HepG2 (cell line): ENCODE data around the gene GNRH2. TPM values are rescaled to one million over a fixed set of nuclear protein-coding genes. Genes with fewer than 3 reads are reported as not detected.

Experiments used
- ATAC-seq: fragments of 200-7000 bp; cut with Tn5 transposase; 3 replicates; pipeline ENCODE4 v1.9.1; 2020; ENCODE audit warnings: mild to moderate bottlenecking, moderate library complexity
- BruUV-seq: library from RNA; stranded (reverse); fragments of 400-500 nt; replicated peaks from 2 replicates; lab custom pipeline; 2021; lab: Mats Ljungman, UMichigan
- CTCF ChIA-PET: fragments of 300-600 bp; formaldehyde crosslinking; extraction: SDS; loops from one replicate; lab custom pipeline; 2021; ENCODE audit warnings: low total read pairs, inconsistent platforms, low intra/inter-chr PET ratio; lab: Yijun Ruan, JAX
- POLR2A ChIA-PET: fragments of 350-600 bp; sonication (Branson Sonifier 250); formaldehyde crosslinking; loops from one replicate; lab custom pipeline; 2020; ENCODE audit warnings: antibody characterized with exemption, inconsistent platforms; lab: Yijun Ruan, JAX
- DNase-seq: peaks from one replicate; pipeline ENCODE4 v3.0.0-alpha.2; 2015; ENCODE audit warnings: low spot score
- FAIRE-seq: peaks from 3 replicates; lab custom pipeline; 2011; peaks lifted over from hg19 to GRCh38; lab: Jason Lieb, UNC
- H2AFZ ChIP-seq: one replicate; pipeline ENCODE4 v1.6.1; 2011; ENCODE audit warnings: low read length, inconsistent platforms
- H3K27ac ChIP-seq: fragments of 300-600 bp; 3 replicates; pipeline ENCODE4 v1.8.0; 2011; ENCODE audit warnings: mixed run types, mild to moderate bottlenecking, mixed read lengths, low read length, inconsistent platforms; ENCODE audit not compliant: insufficient read depth; ENCODE audit errors: extremely low read length
- H3K27me3 ChIP-seq, 2 experiments: fragments of 200-600 bp in 1 of 2; 2 replicates in 1 of 2; 3 replicates in 1 of 2; pipeline versions ENCODE4 v1.6.0 to v1.8.0; 2011; ENCODE audit warnings: low read length in 2 of 2, mild to moderate bottlenecking in 2 of 2, moderate library complexity in 2 of 2, inconsistent platforms in 1 of 2; ENCODE audit not compliant: insufficient read depth in 2 of 2, control insufficient read depth in 1 of 2
- H3K36me3 ChIP-seq, 2 experiments: fragments of 200-600 bp in 1 of 2; replicated peaks in 1 of 2; 2 replicates in 1 of 2; 3 replicates in 1 of 2; pipeline versions ENCODE4 v1.5.1 to v1.8.0; 2011; ENCODE audit warnings: low read length in 2 of 2, inconsistent platforms in 1 of 2; ENCODE audit not compliant: insufficient read depth in 2 of 2, control insufficient read depth in 1 of 2
- H3K4me1 ChIP-seq: 2 replicates; pipeline ENCODE4 v1.5.1; 2012; ENCODE audit warnings: low read length, inconsistent platforms; ENCODE audit not compliant: insufficient read depth
- H3K4me2 ChIP-seq: 2 replicates; pipeline ENCODE4 v1.6.0; 2011; ENCODE audit warnings: low read depth, low read length, inconsistent platforms
- H3K4me3 ChIP-seq, 3 experiments: fragments of 200-600 bp in 1 of 3; sonication (generic), shearing (Covaris generic) in 1 of 3; replicated peaks in 1 of 3; 2 replicates each; pipeline ENCODE4 v1.5.1; 2011 to 2016; ENCODE audit warnings: low read length in 3 of 3, inconsistent platforms in 2 of 3, low read depth in 2 of 3, mild to moderate bottlenecking in 2 of 3, control low read depth in 1 of 3, mixed read lengths in 1 of 3; ENCODE audit not compliant: insufficient read depth in 1 of 3
- H3K79me2 ChIP-seq: one replicate; pipeline ENCODE4 v1.6.1; 2011; ENCODE audit warnings: low read length, inconsistent platforms; ENCODE audit not compliant: insufficient read depth
- H3K9ac ChIP-seq: 2 replicates; pipeline ENCODE4 v1.6.0; 2011; ENCODE audit warnings: mild to moderate bottlenecking, low read depth, low read length, inconsistent platforms; ENCODE audit not compliant: insufficient read depth
- H3K9me3 ChIP-seq: 2 replicates; pipeline ENCODE4 v1.5.1; 2012; ENCODE audit warnings: mild to moderate bottlenecking, low read length
- H4K20me1 ChIP-seq: 2 replicates; pipeline ENCODE4 v1.6.0; 2011; ENCODE audit warnings: inconsistent platforms, mild to moderate bottlenecking, low read length, moderate library complexity; ENCODE audit not compliant: insufficient read depth
- ELF1 ChIP-seq: sonication (generic); formaldehyde crosslinking; IDR thresholded peaks from 2 replicates; pipeline ENCODE4 v1.4.0; 2020; ENCODE audit warnings: missing genetic modification reagents
- GABPA ChIP-seq, 2 experiments: IDR thresholded peaks; 2 replicates each; pipeline ENCODE4 v1.6.1; 2011 to 2016; ENCODE audit warnings: low read depth in 2 of 2, low read length in 1 of 2, missing biosample characterization in 1 of 2, missing genetic modification characterization in 1 of 2
- HOXD1 ChIP-seq: sonication (generic); formaldehyde crosslinking; IDR thresholded peaks from 2 replicates; pipeline ENCODE4 v1.5.0; 2020; ENCODE audit warnings: missing genetic modification reagents
- KLF6 ChIP-seq: IDR thresholded peaks from 2 replicates; pipeline ENCODE4 v1.8.0; 2016; ENCODE audit warnings: missing biosample characterization, missing genetic modification reagents
- MED13 ChIP-seq: sonication (generic); formaldehyde crosslinking; IDR thresholded peaks from 2 replicates; pipeline ENCODE4 v1.5.0; 2020; ENCODE audit warnings: missing genetic modification reagents
- NPAS2 ChIP-seq: sonication (generic); formaldehyde crosslinking; IDR thresholded peaks from 2 replicates; pipeline ENCODE4 v1.8.0; 2022; ENCODE audit warnings: mild to moderate bottlenecking, missing genetic modification reagents, borderline replicate concordance
- NR2C2 ChIP-seq: sonication (generic); formaldehyde crosslinking; IDR thresholded peaks from 2 replicates; pipeline ENCODE4 v1.4.0; 2020; ENCODE audit warnings: missing genetic modification reagents, mild to moderate bottlenecking, moderate library complexity, borderline replicate concordance
- SRSF1 ChIP-seq: fragments of 200-400 bp; formaldehyde crosslinking; optimal IDR thresholded peaks from 2 replicates; pipeline ENCODE3; 2017; ENCODE audit warnings: mild to moderate bottlenecking, low read depth, low read length, moderate library complexity
- TARDBP ChIP-seq: sonication (generic); formaldehyde crosslinking; IDR thresholded peaks from 2 replicates; pipeline ENCODE4 v1.8.0; 2022; ENCODE audit warnings: mild to moderate bottlenecking, missing genetic modification reagents
- THAP11 ChIP-seq: IDR thresholded peaks from 2 replicates; pipeline ENCODE4 v1.6.1; 2016; ENCODE audit warnings: missing biosample characterization, missing genetic modification reagents
- ZNF709 ChIP-seq: sonication (generic); formaldehyde crosslinking; IDR thresholded peaks from 2 replicates; pipeline ENCODE4 v1.5.0; 2020; ENCODE audit warnings: mild to moderate bottlenecking, missing genetic modification reagents
- WGBS: methylation state at CpG from one replicate; pipeline ENCODE4 v1.1.6; 2017; ENCODE audit warnings: low lambda C conversion rate; 5-methylcytosine and 5-hydroxymethylcytosine counted together
- in situ Hi-C: cut with HindIII; loops from 2 replicates; pipeline ENCODE4 v1.10.0; 2017; ENCODE audit warnings: low pct_unique_long_range_greater_than_20kb; ENCODE audit not compliant: extremely low pct_ligation_motif_present
- intact Hi-C: fragments of 100-400 bp; cut with micrococcal nuclease; formaldehyde crosslinking; loops from one replicate; pipeline ENCODE4 v1.10.0; 2022; ENCODE audit not compliant: unreplicated experiment
- polyA plus RNA-seq, 8 experiments: library from polyadenylated mRNA; depleted of rRNA in 3 of 8; stranded (reverse) in 7 of 8; unstranded in 1 of 8; fragments of >200 nt; fragmentation: Illumina TruSeq in 4 of 8; extraction: Trizol in 4 of 8; gene quantifications; 2 replicates each; pipeline versions ENCODE4 v1.2.1 to v1.2.3, GENCODE V29; 2011 to 2016; ENCODE audit warnings: low read depth in 4 of 8, missing spikeins in 1 of 8, mixed read lengths in 1 of 8; ENCODE audit not compliant: insufficient read depth in 1 of 8
- total RNA-seq, 5 experiments: library from RNA; depleted of rRNA; stranded (reverse); fragments of >200 nt; fragmentation: Illumina TruSeq; extraction: Trizol; gene quantifications; 2 replicates each; pipeline ENCODE4 v1.2.3, GENCODE V29; 2016; ENCODE audit warnings: low read depth in 1 of 5
- TF ChIP-seq, protein P1 (sequence below): sonication (generic); formaldehyde crosslinking; IDR thresholded peaks from 2 replicates; pipeline ENCODE4 v1.4.0; 2020; ENCODE audit warnings: missing genetic modification reagents, mild to moderate bottlenecking, borderline replicate concordance
- TF ChIP-seq, protein P2 (sequence below): IDR thresholded peaks from 2 replicates; pipeline ENCODE4 v1.6.1; 2016; ENCODE audit warnings: missing genetic modification reagents, missing compliant biosample characterization
- TF ChIP-seq, protein P3 (sequence below): sonication (generic); formaldehyde crosslinking; IDR thresholded peaks from 2 replicates; pipeline ENCODE4 v1.4.0; 2020; ENCODE audit warnings: missing genetic modification reagents

GNRH2 gene
- total and polyA plus RNA-seq, 2 of the 13 experiments (the other 11 are each of a cell fraction or from before 2014, with no cell fraction given) = 0.28 TPM; not detected in 1

DNA sequence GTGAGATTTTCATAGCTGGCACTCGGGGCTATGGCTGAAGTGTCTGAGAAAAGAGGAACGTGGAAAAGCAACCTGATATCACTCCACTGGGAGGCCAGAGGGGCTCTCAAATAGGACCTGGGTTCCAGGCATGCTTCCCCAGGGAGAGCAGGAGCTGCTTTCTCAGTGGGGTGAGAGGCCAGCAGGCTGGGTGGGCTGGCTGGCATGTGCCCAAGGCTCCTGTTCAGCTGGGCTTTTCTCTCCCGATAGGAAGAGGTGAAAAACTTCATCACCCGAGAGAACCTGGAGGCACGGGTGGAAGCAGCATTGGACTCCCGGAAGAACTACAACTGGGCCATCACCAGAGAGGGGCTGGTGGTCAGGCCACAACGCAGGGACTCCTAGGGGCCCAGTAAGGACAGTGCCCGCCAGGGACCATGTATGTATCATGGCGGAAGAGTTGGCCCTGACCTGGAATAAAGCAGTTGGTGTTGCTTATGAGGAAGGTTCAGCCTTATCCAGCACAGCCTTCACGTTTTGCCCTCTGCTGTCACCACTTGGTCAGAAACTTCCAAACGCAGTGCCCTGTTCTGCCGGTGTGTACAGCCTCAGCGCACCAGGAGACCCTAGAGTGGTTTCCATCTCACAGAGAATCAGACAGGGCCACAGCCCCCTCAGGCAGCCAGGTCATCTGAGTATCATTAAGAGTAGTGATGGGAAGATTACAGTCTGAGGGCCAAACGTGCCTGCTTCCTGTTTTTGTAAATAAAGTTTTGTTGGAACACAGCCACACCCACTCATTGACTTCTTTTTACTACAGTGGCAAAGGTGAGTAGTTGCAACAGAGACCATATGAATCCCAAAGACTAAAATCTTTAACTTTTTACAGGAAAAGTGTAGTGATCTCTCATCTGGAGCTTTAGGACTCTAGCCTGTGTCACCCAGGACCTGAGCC, 4.3 kb downstream of the GNRH2 start (continued):
- no peak for TF ChIP-seq KLF6
- TF ChIP-seq GABPA (IDR thresholded peaks at IDR 0.05; ENCODE audit: low read depth, low read length) = no peak
- no peak for TF ChIP-seq GABPA (CRISPR knock-in tag; IDR thresholded peaks at IDR 0.05; ENCODE audit: low read depth)
- TF ChIP-seq, protein P1, sequence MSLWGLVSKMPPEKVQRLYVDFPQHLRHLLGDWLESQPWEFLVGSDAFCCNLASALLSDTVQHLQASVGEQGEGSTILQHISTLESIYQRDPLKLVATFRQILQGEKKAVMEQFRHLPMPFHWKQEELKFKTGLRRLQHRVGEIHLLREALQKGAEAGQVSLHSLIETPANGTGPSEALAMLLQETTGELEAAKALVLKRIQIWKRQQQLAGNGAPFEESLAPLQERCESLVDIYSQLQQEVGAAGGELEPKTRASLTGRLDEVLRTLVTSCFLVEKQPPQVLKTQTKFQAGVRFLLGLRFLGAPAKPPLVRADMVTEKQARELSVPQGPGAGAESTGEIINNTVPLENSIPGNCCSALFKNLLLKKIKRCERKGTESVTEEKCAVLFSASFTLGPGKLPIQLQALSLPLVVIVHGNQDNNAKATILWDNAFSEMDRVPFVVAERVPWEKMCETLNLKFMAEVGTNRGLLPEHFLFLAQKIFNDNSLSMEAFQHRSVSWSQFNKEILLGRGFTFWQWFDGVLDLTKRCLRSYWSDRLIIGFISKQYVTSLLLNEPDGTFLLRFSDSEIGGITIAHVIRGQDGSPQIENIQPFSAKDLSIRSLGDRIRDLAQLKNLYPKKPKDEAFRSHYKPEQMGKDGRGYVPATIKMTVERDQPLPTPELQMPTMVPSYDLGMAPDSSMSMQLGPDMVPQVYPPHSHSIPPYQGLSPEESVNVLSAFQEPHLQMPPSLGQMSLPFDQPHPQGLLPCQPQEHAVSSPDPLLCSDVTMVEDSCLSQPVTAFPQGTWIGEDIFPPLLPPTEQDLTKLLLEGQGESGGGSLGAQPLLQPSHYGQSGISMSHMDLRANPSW = 0 out of 2 replicates have a peak, but pooled peaks have one; percentile 1
- peak; percentile 39 for TF ChIP-seq SRSF1
- no peak for TF ChIP-seq MED13
- TF ChIP-seq ELF1 (CRISPR knock-in tag) = 0 out of 2 replicates have a peak, but pooled peaks have one; percentile 41
- TF ChIP-seq THAP11 (CRISPR knock-in tag) = peak; percentile 54
- TF ChIP-seq, all 625 proteins: peak for 21

DNA sequence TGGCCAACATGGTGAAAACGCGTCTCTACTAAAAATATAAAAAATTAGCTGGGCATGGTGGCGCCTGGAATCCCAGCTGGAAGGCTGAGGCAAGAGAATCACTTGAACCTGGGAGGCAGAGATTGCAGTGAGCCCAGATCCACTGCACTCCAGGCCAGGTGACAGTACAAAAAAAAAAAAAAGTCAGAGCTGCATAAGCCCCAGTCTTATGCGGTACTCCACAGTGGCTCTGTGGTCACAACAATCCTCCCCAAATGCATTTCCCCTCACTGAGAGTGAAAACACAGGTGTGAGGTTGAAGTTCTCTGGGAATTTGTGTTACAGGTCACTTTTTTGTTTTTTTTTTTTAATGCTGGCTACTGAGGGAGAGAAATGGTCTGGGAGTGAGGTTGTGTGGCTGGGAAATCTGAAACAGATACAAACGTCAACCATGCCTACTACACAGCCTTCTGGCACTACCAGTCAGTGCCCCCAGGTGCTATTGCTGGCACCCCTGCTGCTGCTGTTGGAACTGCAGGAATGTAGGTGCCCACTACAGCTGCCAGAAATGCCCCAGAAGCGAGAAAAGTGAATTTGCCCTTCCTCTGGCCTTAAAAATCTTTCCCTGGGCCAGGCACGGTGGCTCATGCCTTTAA, 8.1 kb downstream of the GNRH2 start:
- POLR2A ChIA-PET = interaction anchor here (1.8 kb wide), 1 partner anchor 32 kb away, joined by 5 read pairs; no protein-coding TSS in a partner anchor
- no TSS peak for BruUV-seq
- no peak for FAIRE-seq
- Histone ChIP-seq H3K4me1 (peaks cover 42% of the 10 kb centered on the region), H3K9ac (no peak overlapping the region), H3K36me3 (peaks cover 18 to 29% of the 10 kb centered on the region in 2 experiments), H3K27ac (peak overlapping the region; percentile 2), H2AFZ (no peak overlapping the region), H4K20me1 (no peaks in the 10 kb centered on the region), H3K9me3 (no peaks in the 10 kb centered on the region), H3K4me3 (no peak overlapping the region), H3K79me2 (peaks cover 14% of the 10 kb centered on the region), H3K27me3 (no peaks in the 10 kb centered on the region; a peak in 1 of 5 replicates), H3K4me2 (no peak overlapping the region)
- intact Hi-C loops = loop anchor here (5.0 kb wide), 1 partner anchor 121 kb away; the partner anchor contains the start of gene LZTS3
- in situ Hi-C loops = loop anchor here (10.0 kb wide), 1 partner anchor 63 kb away; no protein-coding TSS in a partner anchor
- CTCF ChIA-PET = interaction anchor here (4.7 kb wide), 1 partner anchor 25 kb away, joined by 61 read pairs; no protein-coding TSS in a partner anchor
- 69% methylated on average over 7 of the region's 7 CpGs for WGBS
- peak; percentile 62 for ATAC-seq
- DNase-seq = no peak
- TF ChIP-seq, protein P2, sequence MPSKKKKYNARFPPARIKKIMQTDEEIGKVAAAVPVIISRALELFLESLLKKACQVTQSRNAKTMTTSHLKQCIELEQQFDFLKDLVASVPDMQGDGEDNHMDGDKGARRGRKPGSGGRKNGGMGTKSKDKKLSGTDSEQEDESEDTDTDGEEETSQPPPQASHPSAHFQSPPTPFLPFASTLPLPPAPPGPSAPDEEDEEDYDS = no peak
- TF ChIP-seq ZNF709 (CRISPR knock-in tag) (0 out of 2 replicates have a peak, but pooled peaks have one; percentile 31), TARDBP (CRISPR knock-in tag) (no peak), NPAS2 (CRISPR knock-in tag) (0 out of 2 replicates have a peak, but pooled peaks have one; percentile 49), NR2C2 (CRISPR knock-in tag) (0 out of 2 replicates have a peak, but pooled peaks have one; percentile 10), HOXD1 (CRISPR knock-in tag) (no peak)
- TF ChIP-seq, protein P3, sequence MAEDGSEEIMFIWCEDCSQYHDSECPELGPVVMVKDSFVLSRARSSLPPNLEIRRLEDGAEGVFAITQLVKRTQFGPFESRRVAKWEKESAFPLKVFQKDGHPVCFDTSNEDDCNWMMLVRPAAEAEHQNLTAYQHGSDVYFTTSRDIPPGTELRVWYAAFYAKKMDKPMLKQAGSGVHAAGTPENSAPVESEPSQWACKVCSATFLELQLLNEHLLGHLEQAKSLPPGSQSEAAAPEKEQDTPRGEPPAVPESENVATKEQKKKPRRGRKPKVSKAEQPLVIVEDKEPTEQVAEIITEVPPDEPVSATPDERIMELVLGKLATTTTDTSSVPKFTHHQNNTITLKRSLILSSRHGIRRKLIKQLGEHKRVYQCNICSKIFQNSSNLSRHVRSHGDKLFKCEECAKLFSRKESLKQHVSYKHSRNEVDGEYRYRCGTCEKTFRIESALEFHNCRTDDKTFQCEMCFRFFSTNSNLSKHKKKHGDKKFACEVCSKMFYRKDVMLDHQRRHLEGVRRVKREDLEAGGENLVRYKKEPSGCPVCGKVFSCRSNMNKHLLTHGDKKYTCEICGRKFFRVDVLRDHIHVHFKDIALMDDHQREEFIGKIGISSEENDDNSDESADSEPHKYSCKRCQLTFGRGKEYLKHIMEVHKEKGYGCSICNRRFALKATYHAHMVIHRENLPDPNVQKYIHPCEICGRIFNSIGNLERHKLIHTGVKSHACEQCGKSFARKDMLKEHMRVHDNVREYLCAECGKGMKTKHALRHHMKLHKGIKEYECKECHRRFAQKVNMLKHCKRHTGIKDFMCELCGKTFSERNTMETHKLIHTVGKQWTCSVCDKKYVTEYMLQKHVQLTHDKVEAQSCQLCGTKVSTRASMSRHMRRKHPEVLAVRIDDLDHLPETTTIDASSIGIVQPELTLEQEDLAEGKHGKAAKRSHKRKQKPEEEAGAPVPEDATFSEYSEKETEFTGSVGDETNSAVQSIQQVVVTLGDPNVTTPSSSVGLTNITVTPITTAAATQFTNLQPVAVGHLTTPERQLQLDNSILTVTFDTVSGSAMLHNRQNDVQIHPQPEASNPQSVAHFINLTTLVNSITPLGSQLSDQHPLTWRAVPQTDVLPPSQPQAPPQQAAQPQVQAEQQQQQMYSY (CRISPR knock-in tag) = peak; percentile 76
